A549 (cell line): ENCODE data around the gene TRIO. TPM values are rescaled to one million over a fixed set of nuclear protein-coding genes. Genes with fewer than 3 reads are reported as not detected.

Experiments used
- ATAC-seq, 2 experiments: fragments of 200-7000 bp in 1 of 2; fragments of >200 bp in 1 of 2; cut with Nextera tagmentation in 1 of 2; cut with Tn5 transposase in 1 of 2; 3 replicates each; pipeline versions ENCODE4 v1.8.0 to v1.9.1; 2018 to 2020; ENCODE audit warnings: mild to moderate bottlenecking in 1 of 2, moderate library complexity in 1 of 2
- CTCF ChIA-PET: fragments of 300-600 bp; sonication (Branson Sonifier 250); formaldehyde crosslinking; extraction: SDS; loops from one replicate; lab custom pipeline; 2021; ENCODE audit warnings: antibody characterized with exemption, inconsistent platforms; lab: Yijun Ruan, JAX
- POLR2A ChIA-PET: fragments of 350-600 bp; formaldehyde crosslinking; extraction: SDS; loops from one replicate; lab custom pipeline; 2021; ENCODE audit warnings: antibody characterized with exemption, inconsistent platforms; lab: Yijun Ruan, JAX
- DNase-seq, 2 experiments: peaks; one replicate each; pipeline versions ENCODE4 v3.0.0 to v3.0.0-alpha.2; 2011 to 2016; ENCODE audit warnings: low read depth in 1 of 2, low spot score in 1 of 2
- FAIRE-seq: peaks from 2 replicates; lab custom pipeline; 2011; peaks lifted over from hg19 to GRCh38; lab: Jason Lieb, UNC
- H3K27ac ChIP-seq, 2 experiments: fragments of >200 bp; sonication (Bioruptor Twin); formaldehyde crosslinking; 3 replicates each; pipeline ENCODE4 v1.5.1; 2016 to 2017
- H3K4me1 ChIP-seq: fragments of >200 bp; sonication (Bioruptor Twin); formaldehyde crosslinking; 3 replicates; pipeline ENCODE4 v1.6.1; 2016
- H3K4me2 ChIP-seq: fragments of >200 bp; sonication (Bioruptor Twin); formaldehyde crosslinking; 3 replicates; pipeline ENCODE4 v1.6.1; 2016
- H3K4me3 ChIP-seq: fragments of >200 bp; sonication (Bioruptor Twin); formaldehyde crosslinking; 3 replicates; pipeline ENCODE4 v1.5.1; 2016
- H3K9me3 ChIP-seq: fragments of >200 bp; sonication (Bioruptor Twin); formaldehyde crosslinking; 3 replicates; pipeline ENCODE4 v1.6.1; 2016
- CBX2 ChIP-seq: fragments of 200-600 bp; sonication (generic); IDR thresholded peaks from 2 replicates; pipeline ENCODE4 v1.6.1; 2016; ENCODE audit warnings: low read depth, mild to moderate bottlenecking, borderline replicate concordance
- CBX8 ChIP-seq: fragments of 200-600 bp; sonication (generic); IDR thresholded peaks from 2 replicates; pipeline ENCODE4 v1.6.1; 2016
- CEBPB ChIP-seq, 2 experiments: fragments of >200 bp in 1 of 2; sonication (Bioruptor Twin) in 1 of 2; formaldehyde crosslinking in 1 of 2; IDR thresholded peaks; 2 replicates each; pipeline ENCODE4 v1.6.1; 2012 to 2016
- CHD2 ChIP-seq: fragments of 150-350 bp; IDR thresholded peaks from 2 replicates; pipeline ENCODE4 v1.6.1; 2014; ENCODE audit warnings: low read length; ENCODE audit not compliant: partially characterized antibody
- CHD4 ChIP-seq: fragments of 200-600 bp; sonication (generic); IDR thresholded peaks from 2 replicates; pipeline ENCODE4 v1.6.1; 2016; ENCODE audit warnings: antibody characterized with exemption, mild to moderate bottlenecking, borderline replicate concordance
- EHF ChIP-seq: fragments of 250-450 bp; sonication (Bioruptor Pico); IDR thresholded peaks from 2 replicates; pipeline ENCODE4 v1.5.0; 2020; ENCODE audit warnings: mild to moderate bottlenecking
- ESRRA ChIP-seq: fragments of 150-350 bp; IDR thresholded peaks from 2 replicates; pipeline ENCODE4 v1.6.1; 2014; ENCODE audit warnings: mild to moderate bottlenecking, low read length, borderline replicate concordance
- FOSL2 ChIP-seq, 2 experiments: fragments of 450-650 bp in 1 of 2; fragments of >200 bp in 1 of 2; sonication (Bioruptor Twin) in 1 of 2; formaldehyde crosslinking; IDR thresholded peaks; 2 replicates each; pipeline versions ENCODE4 v1.5.0 to v1.6.1; 2016 to 2020; ENCODE audit warnings: mild to moderate bottlenecking in 1 of 2, moderate library complexity in 1 of 2
- FOXS1 ChIP-seq: fragments of 250-450 bp; sonication (Bioruptor Pico); IDR thresholded peaks from 2 replicates; pipeline ENCODE4 v1.5.0; 2020; ENCODE audit warnings: mild to moderate bottlenecking, moderate library complexity
- GATA3 ChIP-seq: IDR thresholded peaks from 2 replicates; pipeline ENCODE4 v1.6.1; 2012; ENCODE audit warnings: borderline replicate concordance
- HES2 ChIP-seq: fragments of >200 bp; sonication (Bioruptor Twin); formaldehyde crosslinking; IDR thresholded peaks from 2 replicates; pipeline ENCODE4 v1.6.1; 2016
- HOXB13 ChIP-seq: fragments of 250-450 bp; sonication (Bioruptor Pico); IDR thresholded peaks from 2 replicates; pipeline ENCODE4 v1.5.0; 2020; ENCODE audit warnings: low read depth, mild to moderate bottlenecking, moderate library complexity
- KDM1A ChIP-seq: fragments of 200-600 bp; sonication (generic); IDR thresholded peaks from 2 replicates; pipeline ENCODE4 v1.6.1; 2016; ENCODE audit warnings: low read depth, mild to moderate bottlenecking
- MAFK ChIP-seq: fragments of 450-650 bp; IDR thresholded peaks from 2 replicates; pipeline ENCODE4 v1.6.1; 2014; ENCODE audit not compliant: partially characterized antibody
- MAZ ChIP-seq: fragments of 150-350 bp; IDR thresholded peaks from 2 replicates; pipeline ENCODE4 v1.6.1; 2014; ENCODE audit warnings: antibody characterized with exemption, low read depth, low read length, borderline replicate concordance
- MYC ChIP-seq: IDR thresholded peaks from 2 replicates; pipeline ENCODE4 v1.6.1; 2012; ENCODE audit warnings: mild to moderate bottlenecking, inconsistent platforms, low read length, improper control_type of control experiment, borderline replicate concordance
- NFE2L2 ChIP-seq: fragments of 150-350 bp; conservative IDR thresholded peaks from 2 replicates; pipeline ENCODE4 v1.6.1; 2014; ENCODE audit warnings: low read length
- NPAS2 ChIP-seq: fragments of 250-450 bp; sonication (Bioruptor Pico); IDR thresholded peaks from 2 replicates; pipeline ENCODE4 v1.8.0; 2022; ENCODE audit warnings: mild to moderate bottlenecking, moderate library complexity, borderline replicate concordance
- PHF8 ChIP-seq: fragments of 200-600 bp; sonication (generic); IDR thresholded peaks from 2 replicates; pipeline ENCODE4 v1.6.1; 2016; ENCODE audit warnings: low read depth, mild to moderate bottlenecking, antibody characterized with exemption, moderate library complexity, borderline replicate concordance
- POLR2A ChIP-seq: IDR thresholded peaks from 2 replicates; pipeline ENCODE4 v1.6.1; 2012; ENCODE audit warnings: mild to moderate bottlenecking, low read length
- RAD21 ChIP-seq, 2 experiments: fragments of >200 bp in 1 of 2; sonication (Bioruptor Twin) in 1 of 2; formaldehyde crosslinking in 1 of 2; IDR thresholded peaks in 1 of 2; conservative IDR thresholded peaks in 1 of 2; 2 replicates in 1 of 2; 3 replicates in 1 of 2; pipeline ENCODE4 v1.6.1; 2012 to 2018; ENCODE audit warnings: inconsistent platforms in 1 of 2
- RARB ChIP-seq: fragments of 250-450 bp; sonication (Bioruptor Pico); IDR thresholded peaks from 2 replicates; pipeline ENCODE4 v1.8.0; 2021; ENCODE audit warnings: mild to moderate bottlenecking, moderate library complexity
- RFX5 ChIP-seq: fragments of 450-650 bp; IDR thresholded peaks from 2 replicates; pipeline ENCODE4 v1.7.1; 2014; ENCODE audit warnings: antibody characterized with exemption, mild to moderate bottlenecking, moderate library complexity
- SMC3 ChIP-seq: fragments of >200 bp; sonication (Bioruptor Twin); formaldehyde crosslinking; IDR thresholded peaks from 3 replicates; pipeline ENCODE4 v1.6.1; 2018; ENCODE audit warnings: inconsistent platforms
- SREBF2 ChIP-seq: fragments of 450-650 bp; IDR thresholded peaks from 2 replicates; pipeline ENCODE4 v1.6.1; 2014; ENCODE audit warnings: mild to moderate bottlenecking, moderate library complexity
- TP53 ChIP-seq: fragments of 250-450 bp; sonication (Bioruptor Pico); IDR thresholded peaks from 2 replicates; pipeline ENCODE4 v1.5.0; 2021; ENCODE audit warnings: mild to moderate bottlenecking, moderate library complexity
- ZFP36 ChIP-seq: fragments of 450-650 bp; IDR thresholded peaks from 2 replicates; pipeline ENCODE4 v1.6.1; 2014; ENCODE audit warnings: borderline replicate concordance; ENCODE audit not compliant: partially characterized antibody
- ZSCAN20 ChIP-seq: fragments of 250-450 bp; sonication (Bioruptor Pico); IDR thresholded peaks from 2 replicates; pipeline ENCODE4 v1.8.0; 2022; ENCODE audit warnings: mild to moderate bottlenecking, moderate library complexity
- WGBS: methylation state at CpG from one replicate; pipeline ENCODE4 v1.1.6; 2017; ENCODE audit errors: missing lambda C conversion rate; 5-methylcytosine and 5-hydroxymethylcytosine counted together
- polyA plus RNA-seq, 4 experiments: library from polyadenylated mRNA; depleted of rRNA in 3 of 4; stranded (reverse); fragments of >200 nt; fragmentation: RNase III in 1 of 4; extraction: RNeasy Plus Mini Kit Qiagen cat#74134 plus additional on column Dnase treatment in 1 of 4; gene quantifications; 2 replicates in 3 of 4; 3 replicates in 1 of 4; pipeline ENCODE4 v1.2.3, GENCODE V29; 2011 to 2017
- TF ChIP-seq, protein P1 (sequence below): IDR thresholded peaks from 2 replicates; pipeline ENCODE4 v1.6.1; 2012

Gene TRIO
- polyA plus RNA-seq, 2 of the 4 experiments (the other 2 are of a cell fraction), result 47.5 to 79.0 TPM

DNA sequence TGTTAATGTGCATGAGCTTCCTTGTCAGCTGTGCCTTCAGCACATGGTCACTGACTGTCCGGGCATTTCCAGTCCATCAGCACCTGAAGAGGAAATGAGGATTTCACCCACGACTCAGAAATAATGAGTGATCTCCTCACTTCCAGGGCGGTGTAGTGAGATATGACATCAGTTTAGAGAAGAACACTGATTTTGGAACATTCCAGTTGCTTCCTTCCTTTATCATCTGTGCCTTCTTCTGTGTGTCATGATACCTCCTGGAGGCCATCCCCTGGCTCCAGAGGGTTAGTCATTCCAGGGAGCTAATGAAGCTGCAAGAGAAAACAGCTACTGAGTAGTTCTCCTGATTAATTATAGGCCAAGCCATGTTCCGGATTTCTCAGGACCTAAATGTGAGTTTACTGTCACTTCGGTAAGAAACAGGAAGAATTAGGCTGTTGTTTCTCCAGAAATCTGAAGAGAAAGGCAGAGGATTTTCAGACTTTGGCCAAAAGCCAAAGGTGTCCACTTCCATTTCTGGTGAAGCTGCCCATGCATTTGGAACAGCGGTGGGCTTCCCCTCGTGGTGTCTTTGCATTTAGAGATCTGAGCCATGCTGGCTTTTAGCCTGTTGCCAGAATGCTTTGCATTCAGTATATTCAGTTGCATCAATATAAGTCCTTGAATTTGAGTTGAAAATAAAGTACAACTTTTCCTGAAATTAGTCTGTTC, 277.1 kb downstream of the TRIO start:
- no peak overlapping the region for H3K27ac ChIP-seq
- no peak for ATAC-seq
- TF ChIP-seq CBX2, result no peak
- TF ChIP-seq CHD4, result no peak
- TF ChIP-seq TP53 (CRISPR knock-in tag), result no peak
- TF ChIP-seq SREBF2, result no peak
- no peak for TF ChIP-seq POLR2A
- no peak for TF ChIP-seq GATA3
- no peak for TF ChIP-seq HOXB13 (CRISPR knock-in tag)
- TF ChIP-seq ZFP36, result no peak
- TF ChIP-seq EHF (CRISPR knock-in tag), result no peak
- TF ChIP-seq, all 56 proteins: peak for 0
- no peak for DNase-seq
- Histone ChIP-seq H3K4me3 (no peak overlapping the region), H3K9me3 (no peaks in the 10 kb centered on the region), H3K4me1 (no peaks in the 10 kb centered on the region), H3K4me2 (no peak overlapping the region)
- 95% methylated on average over 7 of the region's 7 CpGs for WGBS
- ChIA-PET CTCF (interaction anchor here (1.1 to 2.6 kb wide), 2 partner anchors 21 to 229 kb away, joined by 5 to 9 read pairs; no protein-coding TSS in a partner anchor), POLR2A (no interaction called here)
- FAIRE-seq, result no peak

- TF ChIP-seq EHF (CRISPR knock-in tag) (no peak), NPAS2 (CRISPR knock-in tag) (no peak), CBX2 (no peak), CHD4 (no peak), NFE2L2 (no peak), CHD2 (no peak), RFX5 (no peak)
- Histone ChIP-seq H3K4me2 (no peak overlapping the region), H3K9me3 (no peaks in the 10 kb centered on the region), H3K27ac (no peak overlapping the region), H3K4me1 (no peaks in the 10 kb centered on the region), H3K4me3 (no peak overlapping the region)
- ATAC-seq (no peak), DNase-seq (no peak), FAIRE-seq (no peak)
- POLR2A ChIA-PET, result no interaction called here
- CTCF ChIA-PET, result interaction anchor here (0.6 to 2.0 kb wide), 5 partner anchors 8 to 226 kb away, joined by 3 to 9 read pairs (median 3); no protein-coding TSS in a partner anchor
- WGBS, result 89% methylated on average over 8 of the region's 8 CpGs
Measured at GRCh38 chr5:14421851-14422250, 278.7 kb downstream of the TRIO start.

GRCh38 chr5:14424011-14424685, 281.0 kb downstream of the TRIO start:
- ChIA-PET POLR2A (no interaction called here), CTCF (interaction anchor here (1.5 to 2.0 kb wide), 2 partner anchors 26 to 224 kb away, joined by 3 to 9 read pairs; no protein-coding TSS in a partner anchor)
- no peak for ATAC-seq
- DNase-seq, result no peak
- H3K9me3 ChIP-seq, result no peaks in the 10 kb centered on the region
- H3K4me2 ChIP-seq, result no peak overlapping the region
- H3K27ac ChIP-seq, result no peak overlapping the region
- FAIRE-seq, result no peak
- no peak overlapping the region for H3K4me3 ChIP-seq
- no peak for TF ChIP-seq ESRRA
- WGBS, result 90% methylated on average over 7 of the region's 7 CpGs
- H3K4me1 ChIP-seq, result no peaks in the 10 kb centered on the region

GRCh38 chr5:14425559-14425958, 282.4 kb downstream of the TRIO start:
- no peak overlapping the region for H3K27ac ChIP-seq
- H3K4me3 ChIP-seq, result no peak overlapping the region
- DNase-seq (no peak), ATAC-seq (no peak), FAIRE-seq (no peak)
- no peaks in the 10 kb centered on the region for H3K4me1 ChIP-seq
- TF ChIP-seq CEBPB (IDR thresholded peaks at IDR 0.05), result no peak
- TF ChIP-seq MYC, result no peak
- no peak for TF ChIP-seq SMC3
- no peak for TF ChIP-seq HES2
- no peak for TF ChIP-seq CHD4
- TF ChIP-seq ESRRA, result no peak
- TF ChIP-seq PHF8, result no peak
- TF ChIP-seq RAD21 (conservative IDR thresholded peaks at IDR 0.05 in 1 of 2, IDR thresholded peaks at IDR 0.05 in 1 of 2), result no peak
- TF ChIP-seq FOXS1 (CRISPR knock-in tag), result no peak
- TF ChIP-seq RARB (CRISPR knock-in tag), result no peak
- no peak for TF ChIP-seq MAZ
- no peak for TF ChIP-seq MAFK
- no peak for TF ChIP-seq CBX8
- no peak for TF ChIP-seq ZSCAN20 (CRISPR knock-in tag)
- TF ChIP-seq KDM1A, result no peak
- TF ChIP-seq, protein P1, sequence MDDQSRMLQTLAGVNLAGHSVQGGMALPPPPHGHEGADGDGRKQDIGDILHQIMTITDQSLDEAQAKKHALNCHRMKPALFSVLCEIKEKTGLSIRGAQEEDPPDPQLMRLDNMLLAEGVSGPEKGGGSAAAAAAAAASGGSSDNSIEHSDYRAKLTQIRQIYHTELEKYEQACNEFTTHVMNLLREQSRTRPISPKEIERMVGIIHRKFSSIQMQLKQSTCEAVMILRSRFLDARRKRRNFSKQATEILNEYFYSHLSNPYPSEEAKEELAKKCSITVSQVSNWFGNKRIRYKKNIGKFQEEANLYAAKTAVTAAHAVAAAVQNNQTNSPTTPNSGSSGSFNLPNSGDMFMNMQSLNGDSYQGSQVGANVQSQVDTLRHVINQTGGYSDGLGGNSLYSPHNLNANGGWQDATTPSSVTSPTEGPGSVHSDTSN, result no peak
- TF ChIP-seq CBX2, result no peak
- no peak for TF ChIP-seq POLR2A
- TF ChIP-seq FOSL2 (IDR thresholded peaks at IDR 0.05), result no peak
- no peak for TF ChIP-seq FOSL2 (CRISPR knock-in tag; IDR thresholded peaks at IDR 0.05)
- ChIA-PET POLR2A (no interaction called here), CTCF (interaction anchor here (1.5 kb wide), 1 partner anchor 578 kb away, joined by 3 read pairs; no protein-coding TSS in a partner anchor)
- WGBS, result 92% methylated on average over 7 of the region's 7 CpGs
- H3K4me2 ChIP-seq, result no peak overlapping the region
- H3K9me3 ChIP-seq, result no peaks in the 10 kb centered on the region
